IMR-90 (cell line): ENCODE measurements around the gene PERM1. TPM values are rescaled to one million over a fixed set of nuclear protein-coding genes. Genes with fewer than 3 reads are reported as not detected.

Experiments
- ATAC-seq: fragments of 200-7000 bp; cut with Tn5 transposase; 2 replicates; pipeline ENCODE4 v1.9.1; 2020; ENCODE audit warnings: low read depth, mild to moderate bottlenecking, moderate library complexity
- BruUV-seq: library from RNA; stranded (reverse); fragments of 400-500 nt; replicated peaks from 2 replicates; lab custom pipeline; 2021; lab: Mats Ljungman, UMichigan
- CTCF ChIA-PET: fragments of 300-600 bp; formaldehyde crosslinking; extraction: SDS; loops from one replicate; lab custom pipeline; 2021; ENCODE audit warnings: antibody characterized with exemption; lab: Yijun Ruan, JAX
- POLR2A ChIA-PET: fragments of 300-600 bp; sonication (Branson Sonifier 250); formaldehyde crosslinking; loops from one replicate; lab custom pipeline; 2022; ENCODE audit warnings: antibody characterized with exemption; ENCODE audit not compliant: unreplicated experiment; lab: Charles Lee
- DNase-seq: peaks from one replicate; pipeline ENCODE4 v3.0.0; 2013
- H2AFZ ChIP-seq: replicated peaks from 2 replicates; pipeline ENCODE3; 2013; ENCODE audit warnings: low read length, mild to moderate bottlenecking; ENCODE audit not compliant: poor library complexity
- H2AK5ac ChIP-seq: 2 replicates; pipeline ENCODE4 v1.6.1; 2013; ENCODE audit warnings: low read depth, low read length, inconsistent platforms
- H2AK9ac ChIP-seq: replicated peaks from 2 replicates; pipeline ENCODE3; 2013; ENCODE audit warnings: mild to moderate bottlenecking, low read depth, low read length, moderate library complexity; ENCODE audit not compliant: poor library complexity
- H2BK120ac ChIP-seq: 2 replicates; pipeline ENCODE4 v1.6.1; 2013; ENCODE audit warnings: low read depth, low read length, inconsistent platforms
- H2BK15ac ChIP-seq: 3 replicates; pipeline ENCODE4 v1.6.1; 2013; ENCODE audit warnings: low read depth, low read length, inconsistent platforms
- H2BK20ac ChIP-seq: 2 replicates; pipeline ENCODE4 v1.6.1; 2013; ENCODE audit warnings: low read depth, mild to moderate bottlenecking, inconsistent platforms, low read length, moderate library complexity
- H2BK5ac ChIP-seq: 2 replicates; pipeline ENCODE4 v1.6.1; 2013; ENCODE audit warnings: mild to moderate bottlenecking, low read depth, low read length, inconsistent platforms; ENCODE audit not compliant: poor library complexity, severe bottlenecking
- H3K14ac ChIP-seq: replicated peaks from 2 replicates; pipeline ENCODE4 v1.6.1; 2013; ENCODE audit warnings: low read depth, low read length, inconsistent platforms
- H3K18ac ChIP-seq: 2 replicates; pipeline ENCODE4 v1.6.1; 2013; ENCODE audit warnings: low read depth, low read length, control low read depth
- H3K23ac ChIP-seq: 2 replicates; pipeline ENCODE4 v1.6.1; 2013; ENCODE audit warnings: low read depth, low read length, inconsistent platforms
- H3K27ac ChIP-seq: 2 replicates; pipeline ENCODE4 v1.5.1; 2013; ENCODE audit warnings: mild to moderate bottlenecking, control low read depth, low read length; ENCODE audit not compliant: insufficient read depth
- H3K27me3 ChIP-seq: 2 replicates; pipeline ENCODE4 v1.6.1; 2013; ENCODE audit warnings: low read length; ENCODE audit not compliant: control insufficient read depth, insufficient read depth
- H3K36me3 ChIP-seq: 2 replicates; pipeline ENCODE4 v1.6.1; 2013; ENCODE audit warnings: low read length, mixed read lengths; ENCODE audit not compliant: control insufficient read depth, insufficient read depth
- H3K4ac ChIP-seq: 2 replicates; pipeline ENCODE4 v1.6.1; 2013; ENCODE audit warnings: low read depth, low read length, inconsistent platforms
- H3K4me1 ChIP-seq: 2 replicates; pipeline ENCODE4 v1.6.1; 2013; ENCODE audit warnings: low read length, mixed read lengths; ENCODE audit not compliant: control insufficient read depth, insufficient read depth
- H3K4me2 ChIP-seq: 2 replicates; pipeline ENCODE4 v1.6.1; 2013; ENCODE audit warnings: low read depth, mild to moderate bottlenecking, control low read depth, low read length, moderate library complexity
- H3K4me3 ChIP-seq: 2 replicates; pipeline ENCODE4 v1.5.1; 2013; ENCODE audit warnings: low read depth, mild to moderate bottlenecking, control low read depth, low read length, moderate library complexity; ENCODE audit not compliant: insufficient read depth
- H3K56ac ChIP-seq: 2 replicates; pipeline ENCODE4 v1.6.1; 2013; ENCODE audit warnings: low read length, inconsistent platforms; ENCODE audit not compliant: insufficient read depth; ENCODE audit errors: extremely low read depth
- H3K79me1 ChIP-seq, 2 experiments: 2 replicates each; pipeline ENCODE4 v1.6.1; 2013; ENCODE audit warnings: low read length in 2 of 2, inconsistent platforms in 1 of 2, low read depth in 1 of 2
- H3K9ac ChIP-seq: 2 replicates; pipeline ENCODE4 v1.6.1; 2013; ENCODE audit warnings: low read depth, low read length, control low read depth
- H3K9me1 ChIP-seq: 2 replicates; pipeline ENCODE4 v1.6.1; 2013; ENCODE audit warnings: low read length, inconsistent platforms; ENCODE audit not compliant: insufficient read depth
- H3K9me3 ChIP-seq: 2 replicates; pipeline ENCODE4 v1.6.1; 2013; ENCODE audit warnings: low read length; ENCODE audit not compliant: control insufficient read depth, insufficient read depth
- H4K20me1 ChIP-seq: 2 replicates; pipeline ENCODE4 v1.6.1; 2013; ENCODE audit warnings: low read length, inconsistent platforms; ENCODE audit not compliant: insufficient read depth
- H4K5ac ChIP-seq: 2 replicates; pipeline ENCODE4 v1.6.1; 2013; ENCODE audit warnings: mild to moderate bottlenecking, low read depth, low read length, control low read depth
- H4K8ac ChIP-seq, 2 experiments: 2 replicates each; pipeline ENCODE4 v1.6.1; 2013; ENCODE audit warnings: low read depth in 2 of 2, low read length in 2 of 2, control low read depth in 1 of 2, inconsistent platforms in 1 of 2
- H4K91ac ChIP-seq: 2 replicates; pipeline ENCODE4 v1.6.1; 2013; ENCODE audit warnings: low read depth, low read length, inconsistent platforms; ENCODE audit not compliant: insufficient read depth
- CTCF ChIP-seq: conservative IDR thresholded peaks from 2 replicates; pipeline ENCODE4 v1.5.1; 2012; ENCODE audit warnings: mild to moderate bottlenecking, low read depth, low read length, improper control_type of control experiment
- MXI1 ChIP-seq: IDR thresholded peaks from 2 replicates; pipeline ENCODE4 v1.6.1; 2012; ENCODE audit warnings: low read depth, mild to moderate bottlenecking, low read length, moderate library complexity, borderline replicate concordance
- POLR2A ChIP-seq: IDR thresholded peaks from 2 replicates; pipeline ENCODE4 v1.6.1; 2012; ENCODE audit warnings: mild to moderate bottlenecking, low read depth, low read length
- WGBS, 2 experiments: methylation state at CpG; one replicate each; pipeline versions ENCODE4 v1.1.5 to v1.1.7; 2013; ENCODE audit warnings: missing lambda C conversion rate in 2 of 2; ENCODE audit not compliant: insufficient read length in 1 of 2; ENCODE audit errors: extremely low coverage in 2 of 2; 5-methylcytosine and 5-hydroxymethylcytosine counted together
- dilution Hi-C: fragments of 300-500 bp; cut with HindIII; formaldehyde crosslinking; loops from one replicate; pipeline ENCODE4 v1.14.3; 2018; ENCODE audit warnings: low sequenced_read_pairs; ENCODE audit not compliant: unreplicated experiment
- in situ Hi-C: fragments of 300-500 bp; cut with MboI; formaldehyde crosslinking; loops from 3 replicates; pipeline ENCODE4 v1.14.3; 2019; ENCODE audit warnings: low sequenced_read_pairs, inconsistent platforms, mixed read lengths
- intact Hi-C: fragments of 100-400 bp; cut with micrococcal nuclease; formaldehyde crosslinking; loops from 2 replicates; pipeline ENCODE4 v1.10.0; 2022
- polyA plus RNA-seq, 3 experiments: library from polyadenylated mRNA; depleted of rRNA; stranded (reverse); fragments of >200 nt; gene quantifications; 2 replicates each; pipeline ENCODE4 v1.2.3, GENCODE V29; 2012; ENCODE audit warnings: low replicate concordance in 1 of 3
- total RNA-seq: library from RNA; depleted of rRNA; stranded (reverse); fragments of >200 nt; gene quantifications from 2 replicates; pipeline ENCODE4 v1.2.3, GENCODE V29; 2012

Gene PERM1
- total and polyA plus RNA-seq, 2 of the 4 experiments (the other 2 are of a cell fraction), result not detected

DNA sequence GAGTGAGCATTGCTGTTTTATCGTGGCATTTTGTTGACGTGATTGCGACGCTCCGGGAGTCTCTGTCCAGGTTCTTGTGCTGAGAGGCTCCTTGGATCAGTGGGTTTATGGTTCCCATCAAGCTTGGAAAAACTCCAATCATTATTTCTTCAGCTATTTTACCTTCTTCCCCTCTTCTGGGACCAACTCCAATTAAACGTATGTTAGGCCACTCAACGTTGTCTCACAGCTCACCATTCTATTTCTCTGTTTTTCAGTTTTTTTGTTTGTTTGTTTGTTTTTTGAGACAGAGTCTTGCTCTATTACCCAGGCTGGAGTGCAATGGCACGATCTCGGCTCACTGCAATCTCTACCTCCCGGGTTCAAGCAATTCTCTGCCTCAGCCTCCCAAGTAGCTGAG is 10.0 kb upstream of the PERM1 start:
- Histone ChIP-seq H3K4me1 (no peaks in the 10 kb centered on the region; the same call in 1 of the 2 replicates), H4K5ac (no peak overlapping the region), H3K14ac (no peak overlapping the region), H3K4ac (no peak overlapping the region), H3K9ac (no peak overlapping the region), H4K91ac (no peak overlapping the region), H3K79me1 (peaks cover 0 to under 1% of the 10 kb centered on the region in 2 experiments; a peak in 1 of 4 replicates), H3K9me3 (peaks cover 10% of the 10 kb centered on the region), H3K27ac (no peak overlapping the region), H4K8ac (no peak overlapping the region), H3K18ac (no peak overlapping the region), H2AK5ac (no peak overlapping the region), H2AFZ (no peak overlapping the region), H2BK15ac (no peak overlapping the region), H3K4me3 (no peak overlapping the region), H3K4me2 (no peak overlapping the region), H2AK9ac (no peak overlapping the region), H3K27me3 (no peaks in the 10 kb centered on the region), H3K36me3 (no peaks in the 10 kb centered on the region), H2BK120ac (no peak overlapping the region), H3K9me1 (no peaks in the 10 kb centered on the region), H3K23ac (no peak overlapping the region), H2BK20ac (no peak overlapping the region), H3K56ac (no peak overlapping the region), H2BK5ac (no peak overlapping the region), H4K20me1 (peaks cover 4% of the 10 kb centered on the region; the same call in 1 of the 2 replicates)
- WGBS, 2 experiments, result no CpG with 5 or more reads among the region's 10 CpGs
- dilution Hi-C loops, result no loop called here
- ChIA-PET POLR2A (no interaction called here), CTCF (interaction anchor here (1.2 kb wide), 1 partner anchor 27 kb away, joined by 3 read pairs; no protein-coding TSS in a partner anchor)
- intact Hi-C loops, result no loop called here
- DNase-seq (no peak), ATAC-seq (no peak)
- in situ Hi-C loops, result no loop called here
- no TSS peak for BruUV-seq
- TF ChIP-seq CTCF (no peak), MXI1 (no peak), POLR2A (peak; percentile 29; the same call in 1 of the 2 replicates)
